Measurements from ENCODE around the gene TM9SF4.

GRCh38 chr20:32132911-32133549 is 23.5 kb downstream of the TM9SF4 start:
- TF ChIP-seq EZH2phosphoT487 (IDR thresholded peaks at IDR 0.05; ENCODE audit: insufficient read depth, low read depth): no peak
- no peak for TF ChIP-seq EZH2 (IDR thresholded peaks at IDR 0.05; ENCODE audit: insufficient read depth, poor library complexity, severe bottlenecking)
